HTERT RPE-1 (cell line): ENCODE measurements around the gene KSR2.
"Not testable (repeated sequence)": the region's sequence is repeated elsewhere in the genome, so short reads cannot be mapped to it uniquely, and the experiment has no call there.

Experiments used
- in situ Hi-C: fragments of 300-500 bp; cut with MboI; formaldehyde crosslinking; loops from 4 replicates; pipeline ENCODE4 v1.14.3; 2020; ENCODE audit warnings: low sequenced_read_pairs

Gene KSR2

GRCh38 chr12:117829108-117829507 lies 139.7 kb downstream of the KSR2 start:
- in situ Hi-C loops = no loop called here

- in situ Hi-C loops = no loop called here
Measured at GRCh38 chr12:117827660-117828059, 141.1 kb downstream of the KSR2 start.

DNA sequence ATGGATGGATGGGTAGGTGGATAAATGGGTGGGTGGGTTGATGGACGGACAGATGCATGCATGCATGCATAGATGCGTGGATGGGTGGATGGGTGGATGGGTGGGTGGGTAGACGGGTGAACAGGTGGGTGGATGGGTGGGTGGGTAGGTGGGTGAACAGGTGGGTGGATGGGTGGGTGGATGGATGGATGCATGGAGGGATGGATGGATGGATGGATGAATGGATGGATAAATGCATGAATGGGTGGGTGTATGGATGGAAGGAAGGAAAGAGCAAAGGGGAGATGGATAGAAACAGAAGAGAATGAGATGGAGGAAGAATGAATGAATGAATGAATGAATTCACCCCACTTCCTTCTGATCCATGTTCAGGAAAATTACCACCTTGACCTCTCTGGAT lies 143.0 kb downstream of the KSR2 start:
- in situ Hi-C loops = no loop called here

DNA sequence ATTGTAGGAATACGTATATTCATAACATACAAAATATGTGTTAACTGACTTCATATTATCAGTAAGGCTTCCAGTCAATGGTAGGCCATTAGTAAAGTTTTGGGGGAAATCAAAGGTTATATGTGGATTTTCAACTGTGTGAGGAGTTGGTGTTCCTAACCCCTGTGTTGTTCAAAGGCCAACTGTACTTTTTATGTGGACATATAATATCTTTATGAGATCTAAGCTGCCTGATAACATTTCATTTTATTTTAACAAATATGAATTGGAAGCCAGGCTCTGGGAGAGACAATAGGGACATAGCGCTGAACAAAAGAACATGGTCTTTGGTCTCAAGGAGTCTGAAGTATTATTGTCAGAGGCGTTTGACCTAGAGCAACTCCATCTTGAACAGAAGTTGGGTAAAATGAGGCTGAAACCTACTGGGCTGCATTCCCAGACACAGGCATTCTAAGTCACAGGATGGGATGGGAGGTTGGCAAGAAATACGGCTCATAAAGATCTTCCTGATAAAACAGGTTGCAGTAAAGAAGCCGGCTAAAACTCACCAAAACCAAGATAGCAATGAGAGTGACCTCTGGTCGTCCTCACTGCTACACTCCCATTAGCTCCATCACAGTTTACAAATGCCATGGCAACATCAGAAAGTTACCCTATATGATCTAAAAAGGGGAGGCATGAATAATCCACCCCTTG lies 147.2 kb downstream of the KSR2 start:
- in situ Hi-C loops = no loop called here

DNA sequence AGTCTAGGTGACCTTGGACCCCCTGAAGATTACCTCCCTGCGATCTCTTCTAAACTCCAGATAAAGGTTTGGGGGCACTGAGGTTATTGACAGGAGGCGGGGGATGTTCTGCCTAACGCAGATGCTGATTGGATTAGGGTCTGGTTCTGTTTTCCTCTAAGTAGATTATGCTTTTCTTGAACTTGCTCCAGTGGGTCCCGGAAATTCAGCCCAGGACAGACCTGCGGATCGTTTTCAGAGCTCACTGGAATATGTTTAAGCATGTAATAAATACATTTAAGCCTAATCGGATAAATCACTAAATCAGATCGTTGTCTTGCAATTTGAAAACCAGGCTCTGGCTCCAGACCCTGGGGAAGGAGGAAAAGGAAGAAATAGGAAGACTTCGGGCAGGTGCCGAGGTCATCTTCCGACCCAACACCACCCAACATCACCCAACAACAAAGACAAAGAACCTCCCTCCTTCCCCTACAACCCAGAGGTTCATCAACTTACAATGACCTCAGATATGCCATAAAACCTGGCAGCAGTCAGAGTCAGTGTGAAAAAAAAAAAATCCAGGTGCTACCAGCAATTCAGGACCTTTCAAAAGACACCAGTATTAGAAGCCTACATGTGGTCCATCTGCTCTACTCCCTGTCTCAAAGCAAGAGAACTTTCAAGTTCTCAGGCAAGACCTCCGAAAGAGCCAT lies 148.4 kb downstream of the KSR2 start:
- in situ Hi-C loops = no loop called here

- in situ Hi-C loops = no loop called here
Measured at GRCh38 chr12:117819160-117819559, 149.6 kb downstream of the KSR2 start.

GRCh38 chr12:117818400-117818799 lies 150.4 kb downstream of the KSR2 start:
- in situ Hi-C loops = no loop called here

DNA sequence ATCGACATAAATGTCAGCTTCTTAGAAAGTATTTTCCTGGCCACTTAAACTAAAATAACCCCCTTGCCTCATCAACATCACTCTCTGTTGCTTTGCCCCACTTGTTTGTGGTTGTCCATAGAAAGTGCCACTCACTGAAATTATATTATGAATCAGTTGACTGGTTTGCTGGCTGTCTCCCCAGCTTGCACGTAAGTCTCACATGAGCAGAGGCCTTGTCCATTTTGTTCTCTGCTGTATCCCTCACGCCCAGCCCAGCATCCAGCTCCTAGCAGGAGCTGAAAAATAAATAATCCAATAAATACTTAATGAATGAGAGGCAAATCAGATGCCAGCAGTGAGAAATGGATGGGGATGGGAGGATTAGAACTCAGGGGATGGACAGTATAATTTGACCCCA lies 159.3 kb downstream of the KSR2 start:
- in situ Hi-C loops = no loop called here

DNA sequence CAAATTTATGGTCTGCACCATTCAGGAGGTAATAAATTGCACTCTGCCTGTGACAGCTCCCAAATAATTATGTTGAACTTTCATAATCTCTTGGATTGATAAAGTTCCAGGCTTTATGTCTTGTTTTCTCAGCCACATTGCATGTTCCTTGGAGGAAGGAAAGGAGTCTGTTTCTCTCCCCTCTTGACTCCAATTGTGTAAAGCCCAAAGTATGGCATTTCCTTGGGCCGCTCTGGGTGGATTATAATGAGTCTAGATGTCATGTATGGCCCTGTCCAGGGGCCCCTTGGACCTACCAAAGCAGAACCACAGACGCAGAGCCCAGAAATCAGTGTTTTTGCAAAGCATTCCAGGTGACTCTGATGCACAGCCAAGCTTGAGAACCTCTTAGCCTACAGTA lies 160.8 kb downstream of the KSR2 start:
- in situ Hi-C loops = no loop called here

- in situ Hi-C loops = no loop called here
Measured at GRCh38 chr12:117807355-117807754, 161.4 kb downstream of the KSR2 start.

- in situ Hi-C loops = no loop called here
Measured at GRCh38 chr12:117805865-117806264, 162.9 kb downstream of the KSR2 start.

- in situ Hi-C loops = no loop called here
Measured at GRCh38 chr12:117803001-117803400, 165.8 kb downstream of the KSR2 start.

DNA sequence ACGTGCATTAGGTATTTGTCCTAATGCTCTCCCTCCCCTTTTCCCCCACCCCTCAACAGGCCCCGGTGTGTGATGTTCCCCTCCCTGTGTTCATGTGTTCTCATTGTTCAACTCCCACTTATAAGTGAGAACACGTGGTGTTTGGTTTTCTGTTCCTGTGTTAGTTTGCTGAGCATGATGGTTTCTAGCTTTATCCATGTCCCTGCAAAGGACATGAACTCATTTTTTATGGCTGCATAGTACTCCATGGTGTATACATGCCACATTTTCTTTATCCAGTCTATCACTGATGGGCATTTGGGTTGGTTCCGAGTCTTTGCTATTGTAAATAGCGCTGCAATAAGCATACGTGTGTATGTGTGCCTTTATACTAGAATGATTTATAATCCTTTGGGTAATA lies 168.1 kb downstream of the KSR2 start:
- in situ Hi-C loops = not testable (repeated sequence)

DNA sequence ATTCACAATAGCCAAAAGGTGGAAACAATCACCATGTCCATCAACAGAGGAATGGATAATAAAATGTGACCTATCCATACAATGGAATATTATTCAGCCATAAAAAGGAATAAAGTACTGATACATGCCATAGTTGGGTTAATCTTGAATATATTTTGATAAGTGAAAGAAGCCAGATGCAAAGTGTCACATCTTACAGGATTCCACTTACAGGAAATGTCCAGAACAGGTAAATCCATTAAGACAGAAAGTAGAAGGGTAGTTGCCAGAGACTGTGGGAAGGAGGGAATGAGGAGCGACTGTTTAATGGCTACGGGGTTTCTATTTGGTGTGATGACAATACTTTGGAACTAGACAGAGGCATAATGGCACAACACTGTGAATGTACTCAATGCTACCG lies 171.6 kb downstream of the KSR2 start:
- in situ Hi-C loops = no loop called here

- in situ Hi-C loops = no loop called here
Measured at GRCh38 chr12:117792877-117793424, 175.8 kb downstream of the KSR2 start.

DNA sequence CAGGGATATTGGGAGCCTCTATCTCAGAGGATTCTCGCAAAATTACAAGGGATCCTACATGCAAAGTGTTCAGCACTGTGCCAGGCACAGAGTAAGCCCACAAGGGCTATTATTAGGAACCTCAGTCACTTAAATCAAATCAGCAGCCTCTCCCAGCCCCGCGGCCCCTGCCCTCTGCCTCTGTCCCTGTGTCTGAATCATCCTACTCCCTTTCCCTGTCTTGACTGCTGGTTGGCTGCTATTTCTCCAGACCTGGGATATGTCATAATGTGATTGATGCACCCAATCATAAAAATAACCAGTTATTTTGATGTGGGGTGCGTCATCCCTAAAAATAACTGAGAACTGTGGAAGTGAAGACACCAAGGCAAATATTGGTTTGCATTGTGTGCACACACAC lies 176.3 kb downstream of the KSR2 start:
- in situ Hi-C loops = no loop called here

DNA sequence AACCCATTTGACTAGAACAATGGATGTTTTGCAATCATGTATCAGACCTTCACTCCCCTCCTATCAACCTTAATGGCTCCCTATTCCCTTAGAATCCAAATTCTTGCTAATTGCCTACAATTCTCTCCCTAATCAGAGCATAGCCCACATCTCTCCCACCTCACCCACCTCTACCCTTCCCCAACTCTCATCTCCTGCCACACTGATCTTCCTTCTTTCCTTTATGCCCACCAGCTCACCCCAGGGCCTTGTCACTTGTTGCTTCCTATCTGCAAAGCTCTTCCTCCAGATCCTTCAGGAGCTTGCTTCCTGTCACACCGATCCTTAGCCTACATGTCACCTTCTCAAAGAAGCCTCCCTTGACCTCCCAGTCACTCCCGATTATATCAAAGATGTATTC lies 177.8 kb downstream of the KSR2 start:
- in situ Hi-C loops = no loop called here

DNA sequence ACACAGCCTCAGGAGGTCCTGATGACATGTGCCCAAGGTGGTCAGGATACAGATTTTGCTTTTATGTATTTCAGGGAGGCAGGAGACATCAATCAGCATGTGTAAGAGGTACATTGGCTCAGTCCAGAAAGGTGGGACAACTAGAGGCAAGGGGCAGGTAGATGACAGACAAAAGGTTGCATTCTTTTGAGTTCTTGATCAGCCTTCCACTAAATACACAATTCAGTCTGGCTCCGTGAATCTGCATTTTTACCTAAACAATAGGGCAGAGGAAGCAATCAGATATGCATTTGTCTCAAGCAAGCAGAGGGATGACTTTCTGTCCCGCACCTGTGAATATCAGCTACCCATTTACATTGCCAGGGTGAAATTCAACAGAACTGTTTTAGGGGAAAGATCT lies 178.6 kb downstream of the KSR2 start:
- in situ Hi-C loops = no loop called here

GRCh38 chr12:117789195-117789912 lies 179.4 kb downstream of the KSR2 start:
- in situ Hi-C loops = no loop called here

- in situ Hi-C loops = no loop called here
Measured at GRCh38 chr12:117778656-117779055, 190.1 kb downstream of the KSR2 start.

- in situ Hi-C loops = no loop called here
Measured at GRCh38 chr12:117774941-117775775, 193.6 kb downstream of the KSR2 start.
